Fibroblast of upper back skin (primary cell): ENCODE data around the gene C1orf141.
"Not testable (repeated sequence)": the region's sequence is repeated elsewhere in the genome, so short reads cannot be mapped to it uniquely, and the experiment has no call there.

Experiments used
- DNase-seq: peaks from one replicate; pipeline ENCODE4 v3.0.0-alpha.2; 2013

Gene C1orf141

GRCh38 chr1:67141832-67142231, 7.1 kb upstream of the C1orf141 start:
- not testable (repeated sequence) for DNase-seq

GRCh38 chr1:67140460-67140859, 5.7 kb upstream of the C1orf141 start:
- DNase-seq, result no peak

- no peak for DNase-seq
Measured at GRCh38 chr1:67138813-67139499, 4.2 kb upstream of the C1orf141 start.

- DNase-seq, result no peak
Measured at GRCh38 chr1:67137307-67137753, 2.6 kb upstream of the C1orf141 start.

DNA sequence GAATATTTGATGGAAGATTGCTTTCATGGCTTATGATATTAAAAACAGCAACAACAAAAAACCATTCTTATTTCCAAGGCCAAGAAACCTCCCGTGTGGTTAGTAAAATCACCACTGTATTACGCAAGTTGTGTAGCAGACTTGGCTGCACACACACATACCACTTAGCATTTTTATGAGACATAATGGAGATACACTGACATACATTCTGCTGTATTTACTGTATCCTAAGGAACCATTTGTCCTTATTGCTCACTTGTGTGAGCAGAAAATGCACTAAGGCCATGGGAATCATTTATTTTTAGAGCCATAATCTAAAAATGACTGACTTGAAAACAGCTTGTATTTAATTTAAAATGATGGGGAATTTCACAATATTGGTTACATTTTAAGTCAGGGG, 584 bp upstream of the C1orf141 start:
- DNase-seq, result peak; percentile 91

- DNase-seq, result no peak
Measured at GRCh38 chr1:67133177-67133576, 1.6 kb downstream of the C1orf141 start.

- no peak for DNase-seq
Measured at GRCh38 chr1:67130673-67131072, 4.1 kb downstream of the C1orf141 start.

DNA sequence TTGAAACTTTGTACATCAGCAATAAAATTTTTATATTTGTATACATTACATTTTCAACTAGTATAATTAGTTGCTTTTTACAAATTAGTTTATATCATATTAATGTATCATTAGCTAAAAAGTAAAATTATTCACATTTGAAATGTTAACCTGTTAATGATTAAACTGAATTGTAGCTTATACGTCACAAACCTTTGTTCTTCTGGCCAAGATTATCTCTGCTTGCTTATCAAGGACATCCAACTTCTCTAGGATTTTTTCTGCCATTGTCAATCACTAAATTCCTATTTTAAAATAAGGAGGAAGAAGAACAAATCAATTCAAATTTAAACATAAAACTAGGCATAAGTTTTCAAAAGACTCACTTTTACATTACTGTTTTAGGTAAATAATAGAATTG, 7.8 kb downstream of the C1orf141 start:
- no peak for DNase-seq

DNA sequence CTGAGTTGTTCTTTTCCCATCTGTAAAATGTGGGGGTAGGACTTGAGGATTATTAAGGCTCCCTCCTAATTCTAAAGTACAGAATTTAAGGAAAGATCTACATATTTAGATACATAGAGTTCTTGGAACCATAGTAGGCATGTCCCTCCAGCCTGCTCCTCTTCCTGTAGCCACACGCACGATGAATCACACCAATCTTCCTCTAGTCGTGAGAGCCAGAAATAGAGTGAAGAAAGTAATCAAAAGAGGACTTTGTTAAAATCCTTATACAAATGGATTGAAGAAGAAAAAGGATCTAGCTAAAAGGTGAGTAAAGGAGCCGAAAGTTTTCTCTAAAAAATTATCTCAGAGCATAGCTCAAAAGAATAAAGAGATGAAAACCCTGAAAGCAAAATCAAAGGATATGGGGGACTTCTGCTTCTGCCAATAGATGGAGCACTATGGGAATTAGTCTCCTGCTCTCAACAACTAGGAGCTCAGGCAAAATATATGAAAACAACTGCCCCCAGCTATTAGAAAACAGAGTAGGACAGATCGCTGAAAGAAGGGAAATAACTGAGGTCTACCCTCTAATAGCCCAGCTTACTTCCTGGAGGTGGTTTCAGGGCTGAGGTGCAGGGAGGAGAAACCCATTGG, 8.5 kb downstream of the C1orf141 start:
- DNase-seq, result peak; percentile 13

GRCh38 chr1:67124455-67124854, 10.3 kb downstream of the C1orf141 start:
- no peak for DNase-seq

- no peak for DNase-seq
Measured at GRCh38 chr1:67120855-67121619, 13.7 kb downstream of the C1orf141 start.

DNA sequence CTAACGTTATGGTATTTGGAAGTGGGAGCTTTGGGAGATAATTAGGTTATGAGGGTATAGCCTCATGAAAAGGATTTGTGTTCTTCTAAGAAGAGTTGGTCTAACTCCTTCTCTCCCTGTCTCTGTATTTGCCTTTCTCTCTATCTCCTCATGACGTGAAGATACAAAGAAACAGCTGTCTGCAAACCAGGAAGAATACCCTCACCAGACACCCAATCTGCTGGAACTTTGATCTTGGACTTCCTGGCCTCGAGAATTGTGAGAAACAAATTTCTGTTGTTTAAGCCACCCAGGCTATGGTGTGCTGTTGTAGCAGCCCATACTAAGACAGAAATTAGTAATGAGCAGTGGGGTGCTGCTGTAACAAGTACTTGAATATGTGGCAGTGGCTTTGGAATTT, 16.1 kb downstream of the C1orf141 start:
- DNase-seq, result no peak

GRCh38 chr1:67118191-67118590, 16.6 kb downstream of the C1orf141 start:
- peak; percentile 21 for DNase-seq

- no peak for DNase-seq
Measured at GRCh38 chr1:67114162-67114561, 20.6 kb downstream of the C1orf141 start.

- DNase-seq, result no peak
Measured at GRCh38 chr1:67110352-67110751, 24.4 kb downstream of the C1orf141 start.

DNA sequence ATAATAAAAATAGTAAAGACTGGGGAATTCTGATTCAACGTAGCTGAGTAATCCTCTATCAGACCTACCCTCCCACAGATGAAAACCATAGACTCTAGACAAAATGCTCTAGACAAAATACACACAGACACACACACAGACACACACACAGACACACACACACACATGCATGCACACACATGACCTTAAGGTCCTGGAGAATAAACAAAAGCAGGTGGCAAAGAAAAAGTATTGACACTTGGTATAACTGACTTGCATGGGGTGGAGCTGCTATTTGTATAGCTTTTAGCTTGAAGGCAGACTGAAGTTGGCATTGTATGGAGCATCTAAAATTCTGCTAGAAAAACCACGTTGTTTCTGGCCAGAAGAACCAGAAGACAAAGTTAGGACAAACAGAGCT, 29.3 kb downstream of the C1orf141 start:
- DNase-seq, result no peak

- no peak for DNase-seq
Measured at GRCh38 chr1:67103548-67103947, 31.2 kb downstream of the C1orf141 start.

- DNase-seq, result no peak
Measured at GRCh38 chr1:67100833-67101232, 33.9 kb downstream of the C1orf141 start.

- no peak for DNase-seq
Measured at GRCh38 chr1:67097305-67097704, 37.5 kb downstream of the C1orf141 start.

- DNase-seq, result no peak
Measured at GRCh38 chr1:67094191-67094590, 40.6 kb downstream of the C1orf141 start.

DNA sequence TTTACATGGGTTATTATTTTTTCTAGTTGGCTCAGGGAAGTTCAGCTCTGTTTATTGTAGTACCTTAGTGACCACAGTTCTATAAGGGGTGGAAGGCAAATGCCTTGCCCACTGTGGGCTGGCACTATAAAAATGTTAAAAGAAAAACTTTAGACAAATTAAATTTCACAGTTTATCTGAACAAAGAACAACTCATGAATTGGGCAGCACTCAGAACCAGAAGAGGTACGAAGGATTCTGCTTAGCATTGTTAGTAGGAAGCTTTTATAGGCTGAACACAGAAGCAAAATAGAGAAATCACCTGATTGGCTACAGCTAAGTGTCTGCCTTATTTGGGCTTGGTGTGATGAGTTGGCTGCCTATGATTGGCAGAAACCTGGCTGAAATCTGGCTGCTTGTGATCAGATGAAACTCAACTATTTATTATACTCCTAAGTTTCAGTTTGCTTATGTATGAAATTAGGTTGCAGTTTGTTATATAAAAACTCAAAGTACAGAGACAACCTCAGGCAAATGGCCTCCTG, 45.0 kb downstream of the C1orf141 start:
- no peak for DNase-seq

GRCh38 chr1:67088440-67088839, 46.3 kb downstream of the C1orf141 start:
- DNase-seq, result no peak

DNA sequence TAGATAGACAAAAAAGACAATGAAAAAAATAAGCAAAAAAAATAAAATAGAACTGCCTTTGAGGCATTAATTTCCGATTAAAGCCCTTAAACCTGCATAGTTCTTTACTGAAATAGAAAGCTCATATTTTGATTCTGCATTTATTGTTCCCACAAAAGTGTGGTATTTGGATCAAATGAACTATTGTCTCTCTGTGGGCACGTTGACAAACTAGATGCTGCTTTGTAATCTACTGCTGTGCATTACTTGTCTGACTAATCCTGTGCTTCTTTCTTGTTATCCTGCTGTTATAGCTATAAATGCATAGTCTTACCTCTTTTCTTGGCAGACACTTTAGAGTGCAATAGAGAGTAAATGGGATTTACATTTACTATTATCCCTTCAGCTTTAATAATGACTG, 49.4 kb downstream of the C1orf141 start:
- no peak for DNase-seq
